GM13976 (cell line): ENCODE results near the gene ACACB.

ENCODE experiments used
- DNase-seq: peaks from one replicate; pipeline ENCODE4 v3.0.0; 2012; ENCODE audit warnings: low spot score
- CTCF ChIP-seq: IDR thresholded peaks from 2 replicates; pipeline ENCODE4 v1.5.1; 2012; ENCODE audit warnings: borderline replicate concordance, mild to moderate bottlenecking; ENCODE audit not compliant: insufficient read depth; ENCODE audit errors: extremely low read depth, missing control alignments, control extremely low read depth
- in situ Hi-C: fragments of 300-500 bp; cut with MboI; formaldehyde crosslinking; loops from one replicate; pipeline ENCODE4 v1.12.0; 2022; ENCODE audit warnings: low sequenced_read_pairs, mixed read lengths, inconsistent platforms; ENCODE audit not compliant: unreplicated experiment

ACACB gene

GRCh38 chr12:109286252-109286651, 169.9 kb downstream of the ACACB start:
- TF ChIP-seq CTCF = no peak
- DNase-seq = no peak
- in situ Hi-C loops = no loop called here

- in situ Hi-C loops = no loop called here
- no peak for TF ChIP-seq CTCF
Observed at GRCh38 chr12:109286652-109287051, 170.3 kb downstream of the ACACB start.

GRCh38 chr12:109287181-109287580, 170.8 kb downstream of the ACACB start:
- DNase-seq = no peak
- no peak for TF ChIP-seq CTCF
- in situ Hi-C loops = no loop called here

More at GRCh38 chr12:109286652-109287051, 170.3 kb downstream of the ACACB start:
- DNase-seq = no peak

GRCh38 chr12:109287811-109288469, 171.6 kb downstream of the ACACB start:
- TF ChIP-seq CTCF = no peak
- in situ Hi-C loops = no loop called here
- DNase-seq = no peak

GRCh38 chr12:109288571-109288970, 172.2 kb downstream of the ACACB start:
- no peak for DNase-seq
- in situ Hi-C loops = no loop called here
- no peak for TF ChIP-seq CTCF

GRCh38 chr12:109289004-109289403, 172.6 kb downstream of the ACACB start:
- in situ Hi-C loops = no loop called here
- no peak for TF ChIP-seq CTCF
- no peak for DNase-seq

- in situ Hi-C loops = no loop called here
- no peak for DNase-seq
Observed at GRCh38 chr12:109289551-109289950, 173.2 kb downstream of the ACACB start.

More at GRCh38 chr12:109289551-109289950, 173.2 kb downstream of the ACACB start:
- TF ChIP-seq CTCF = no peak
